HG03442 (cell line): ENCODE results near the gene ACTR2.
"Not testable (repeated sequence)": the region's sequence is repeated elsewhere in the genome, so short reads cannot be mapped to it uniquely, and the experiment has no call there.

Experiments
- ATAC-seq: cut with Tn5 transposase; IDR thresholded peaks from one replicate; pipeline ENCODE4 v1.9.1; 2021; ENCODE audit warnings: mild to moderate bottlenecking, moderate library complexity; ENCODE audit not compliant: unreplicated experiment

Gene ACTR2

DNA sequence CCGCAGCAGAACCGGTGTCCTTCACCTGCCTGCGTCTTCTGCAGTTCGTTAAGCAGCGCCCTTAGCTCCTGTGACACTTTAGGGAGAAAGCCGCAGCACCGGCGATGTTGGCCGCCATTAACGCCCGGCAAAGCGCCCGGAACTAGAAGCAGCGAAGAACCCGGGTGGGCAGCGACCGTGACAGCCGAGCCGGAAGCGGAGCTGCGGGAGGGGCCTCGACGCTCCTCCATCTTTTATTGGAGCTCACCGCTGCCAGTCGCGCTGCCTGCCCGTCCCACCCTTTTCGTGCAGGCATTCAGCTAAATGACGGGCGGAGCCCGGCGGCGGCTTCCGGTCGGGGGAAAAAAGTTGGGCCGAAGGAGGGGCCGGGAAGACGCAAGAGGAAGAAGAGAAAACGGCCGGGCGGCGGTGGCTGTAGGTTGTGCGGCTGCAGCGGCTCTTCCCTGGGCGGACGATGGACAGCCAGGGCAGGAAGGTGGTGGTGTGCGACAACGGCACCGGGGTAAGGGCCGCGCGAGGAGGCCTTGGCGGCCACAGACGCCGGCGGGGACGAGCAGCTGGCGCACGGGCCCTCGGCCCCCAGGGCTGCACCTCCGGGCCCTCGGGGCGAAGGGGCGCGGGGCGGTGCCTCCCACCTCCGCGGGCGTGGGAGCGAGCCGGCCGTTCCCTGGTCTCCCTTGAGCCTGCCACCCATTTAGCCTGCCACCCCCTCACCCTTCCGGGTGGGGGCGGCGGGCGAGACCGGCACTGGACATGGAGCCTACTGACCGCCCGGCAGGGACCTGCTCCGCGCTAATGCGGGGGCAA is at the start of gene ACTR2:
Gene ACTR2, plus strand, starts transcription at position 376 of the 807 bp plus-strand sequence. Its CDS starts 79 bp downstream, at position 455.
- ATAC-seq: peak; percentile 88

DNA sequence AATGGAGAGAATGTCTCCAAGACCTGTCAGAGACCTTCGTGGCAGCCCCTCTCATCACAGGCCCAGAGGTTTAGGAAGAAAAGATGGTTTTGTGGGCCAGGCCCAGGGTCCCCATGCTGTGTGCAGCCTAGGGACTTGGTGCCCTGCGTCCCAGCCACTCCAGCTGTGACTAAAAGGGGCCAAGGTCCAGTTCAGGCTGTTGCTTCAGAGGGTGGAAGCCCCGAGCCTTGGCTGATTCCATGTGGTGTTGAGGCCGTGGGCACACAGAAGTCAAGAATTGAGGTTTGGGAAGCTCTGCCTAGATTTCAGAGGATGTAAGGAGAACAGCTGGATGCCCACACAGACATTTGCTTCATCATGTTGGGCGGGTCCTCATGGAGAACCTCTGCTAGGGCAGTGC is 45.1 kb upstream of the ACTR2 start:
- no peak for ATAC-seq

DNA sequence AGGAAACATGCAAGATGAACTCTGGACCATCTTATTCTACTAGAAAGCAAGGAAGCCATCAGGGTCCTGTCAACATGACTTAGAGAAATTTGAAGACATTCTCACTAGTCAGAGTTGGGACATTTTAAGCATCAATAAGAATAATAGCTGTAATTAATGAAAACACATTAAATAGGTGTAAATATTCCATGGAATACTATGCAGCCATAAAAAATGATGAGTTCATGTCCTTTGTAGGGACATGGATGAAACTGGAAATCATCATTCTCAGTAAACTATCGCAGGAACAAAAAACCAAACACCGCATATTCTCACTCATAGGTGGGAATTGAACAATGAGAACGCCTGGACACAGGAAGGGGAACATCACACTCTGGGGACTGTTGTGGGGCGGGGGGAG is 44.2 kb upstream of the ACTR2 start:
- ATAC-seq: not testable (repeated sequence)

DNA sequence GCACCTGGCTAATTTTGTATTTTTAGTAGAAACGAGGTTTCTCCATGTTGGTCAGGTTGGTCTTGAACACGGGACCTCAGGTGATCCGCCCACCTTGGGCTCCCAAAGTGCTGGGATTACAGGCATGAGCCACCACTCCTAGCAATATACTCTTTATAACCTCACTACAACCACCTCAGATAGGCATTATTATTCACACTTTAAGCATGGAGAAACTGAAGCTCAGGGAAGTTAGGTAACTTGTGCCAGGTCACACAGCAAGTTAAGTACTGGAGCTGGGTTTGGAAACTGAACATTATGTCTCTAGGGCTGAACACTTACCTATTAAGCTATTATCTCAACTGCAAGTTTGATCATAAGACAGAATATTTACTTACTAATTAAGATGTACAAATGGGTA is 42.6 kb upstream of the ACTR2 start:
- ATAC-seq: no peak

DNA sequence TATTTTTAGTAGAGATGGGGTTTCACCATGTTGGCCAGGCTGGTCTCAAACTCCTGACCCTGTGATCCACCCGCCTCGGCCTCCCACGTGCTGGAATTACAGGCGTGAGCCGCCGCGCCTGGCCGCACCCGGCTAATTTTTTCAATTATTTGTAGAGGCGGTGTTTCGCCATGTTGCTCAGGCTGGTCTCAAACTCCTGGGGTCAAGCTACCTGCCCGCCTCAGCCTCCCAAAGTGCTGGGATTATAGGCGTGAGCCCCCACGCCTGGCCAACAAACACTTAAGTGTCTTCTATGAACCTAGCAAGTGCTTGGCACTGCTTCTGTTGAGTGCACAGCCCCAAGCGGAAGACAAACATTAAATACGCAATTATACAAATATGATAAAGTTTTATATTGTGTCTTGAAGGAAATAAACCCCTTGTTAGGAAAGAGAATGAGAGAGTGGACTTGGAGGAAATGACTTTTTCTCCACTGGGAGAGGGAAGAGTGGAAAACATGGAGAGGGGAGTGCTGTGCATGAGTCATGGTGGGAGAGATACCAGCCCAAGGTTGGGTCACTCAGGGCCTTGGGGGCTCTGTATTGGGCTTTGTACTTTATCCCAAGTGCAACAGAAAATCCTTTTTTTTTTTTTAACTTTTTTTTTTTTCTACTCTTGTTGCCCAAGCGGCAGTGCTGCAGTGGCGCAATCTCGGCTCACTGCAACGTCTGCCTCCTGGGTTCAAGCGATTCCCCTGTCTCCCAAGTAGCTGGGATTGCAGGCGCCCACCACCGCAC is 41.4 kb upstream of the ACTR2 start:
- no peak for ATAC-seq

DNA sequence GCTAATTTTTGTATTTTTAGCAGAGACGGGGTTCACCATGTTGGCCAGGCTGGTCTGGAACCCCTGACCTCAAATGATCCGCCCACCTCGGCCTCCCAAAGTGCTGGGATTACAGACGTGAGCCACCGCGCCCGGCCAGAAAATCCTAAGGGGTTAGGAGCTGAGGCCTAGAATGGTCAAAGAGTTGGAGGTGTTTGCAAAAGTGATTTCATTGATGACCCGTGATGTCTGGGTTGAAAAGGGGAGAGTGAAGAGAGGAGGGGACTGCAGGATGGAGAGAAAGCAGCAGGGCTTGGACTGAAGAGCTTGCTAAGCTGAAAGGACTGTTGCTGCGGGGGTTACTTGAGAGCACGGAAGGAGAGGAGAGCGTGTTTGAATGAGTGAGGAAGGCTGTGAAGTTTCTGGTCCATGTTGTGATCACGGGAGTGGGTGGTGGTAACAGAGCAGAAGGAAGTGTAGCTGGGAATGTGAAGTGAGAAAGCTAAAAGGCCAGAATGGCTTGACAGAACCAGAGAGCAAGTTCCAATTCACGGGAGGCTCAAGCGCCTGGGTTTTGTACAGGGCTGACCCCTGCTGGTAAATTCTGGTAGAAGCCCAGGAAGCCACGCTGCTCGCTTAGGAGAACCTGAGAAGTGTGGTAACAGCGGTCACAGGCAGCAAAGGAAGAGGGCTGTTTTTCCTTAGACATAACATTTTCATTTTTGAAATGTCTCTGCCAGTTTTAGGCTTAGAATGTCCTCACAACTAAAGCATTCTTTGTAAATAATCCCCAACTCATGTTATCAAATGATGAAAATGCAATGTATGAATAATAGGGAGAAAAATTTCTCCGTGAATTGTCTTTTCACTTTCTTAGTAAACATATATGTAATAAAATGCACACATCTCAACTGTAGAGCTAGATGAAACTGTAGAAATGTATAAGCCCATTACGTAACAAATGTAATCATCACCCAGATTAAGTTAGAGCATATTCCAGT is 40.5 kb upstream of the ACTR2 start:
- peak; percentile 83 for ATAC-seq

DNA sequence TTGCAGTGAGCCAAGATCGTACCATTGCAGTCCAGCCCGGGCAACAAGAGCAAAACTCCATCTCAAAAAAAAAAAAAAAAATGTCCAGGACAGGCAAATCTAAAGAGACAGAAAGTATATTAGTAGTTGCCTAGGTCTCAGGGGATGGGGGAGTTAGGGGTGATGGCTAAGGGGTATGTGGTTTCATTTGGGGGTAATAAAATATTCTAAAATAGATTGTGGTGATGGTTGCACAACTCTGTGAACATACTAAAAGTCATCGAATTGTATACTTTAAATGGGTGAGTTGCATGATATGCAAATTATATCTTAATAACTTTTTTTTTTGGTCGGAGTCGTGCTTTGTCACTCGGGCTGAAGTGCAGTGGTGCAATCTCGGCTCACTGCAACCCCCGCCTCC is 34.2 kb upstream of the ACTR2 start:
- no peak for ATAC-seq

DNA sequence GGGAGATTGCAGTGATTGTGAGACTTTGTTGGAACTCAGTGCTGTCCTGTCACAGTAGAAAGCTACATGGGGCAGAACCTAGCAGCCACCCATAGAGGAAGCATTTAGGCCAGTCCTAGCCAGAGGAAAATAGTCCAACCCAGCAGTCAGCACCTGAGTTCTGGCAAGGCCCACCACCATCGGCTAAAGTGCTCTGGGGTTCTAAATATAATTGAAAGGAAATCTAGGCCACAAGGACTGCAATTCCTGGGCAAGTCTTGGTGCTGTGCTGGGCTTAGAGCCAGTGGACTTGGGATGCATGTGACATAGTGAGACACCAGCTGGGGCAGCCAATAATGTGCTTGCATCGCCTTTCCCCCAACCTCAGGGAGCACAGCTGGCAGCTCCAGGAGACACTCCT is 28.9 kb upstream of the ACTR2 start:
- no peak for ATAC-seq

DNA sequence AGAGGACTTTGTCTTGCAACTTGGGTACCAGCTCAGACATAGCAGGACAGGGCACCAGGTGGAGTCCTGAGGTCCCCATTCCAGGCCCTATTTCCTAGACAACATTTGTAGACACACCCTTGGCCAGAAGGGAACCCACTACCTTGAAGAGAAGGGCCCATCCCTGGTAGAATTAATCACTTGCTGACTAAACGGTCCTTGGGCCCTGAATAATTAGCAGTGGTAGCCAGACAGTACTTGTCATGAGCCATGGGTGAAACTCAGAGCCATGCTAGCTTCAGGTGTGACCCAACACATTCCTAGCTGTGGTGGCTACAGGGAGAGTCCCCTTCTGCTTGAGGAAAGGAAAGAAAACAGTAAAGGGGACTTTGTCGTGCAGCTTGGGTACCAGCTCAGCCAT is 28.5 kb upstream of the ACTR2 start:
- no peak for ATAC-seq

DNA sequence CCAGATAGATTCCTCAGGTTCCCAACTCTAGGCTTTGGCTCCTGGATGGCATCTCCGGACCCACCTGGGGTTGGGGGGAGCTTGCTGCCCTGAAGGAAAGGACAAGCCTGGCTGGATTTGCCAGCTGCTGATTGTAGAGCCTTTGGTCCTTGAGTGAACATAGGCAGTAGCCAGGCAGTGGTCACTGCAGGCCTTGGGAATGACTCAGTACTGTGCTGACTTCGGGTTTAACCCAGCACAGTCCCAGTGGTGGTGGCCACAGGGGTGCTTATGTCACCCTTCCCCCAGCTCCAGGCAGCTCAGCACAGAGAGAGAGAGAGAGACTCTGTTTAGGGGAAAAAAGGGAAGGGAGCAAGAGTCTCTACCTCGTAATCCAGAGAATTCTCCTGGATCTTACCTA is 27.7 kb upstream of the ACTR2 start:
- ATAC-seq: no peak

DNA sequence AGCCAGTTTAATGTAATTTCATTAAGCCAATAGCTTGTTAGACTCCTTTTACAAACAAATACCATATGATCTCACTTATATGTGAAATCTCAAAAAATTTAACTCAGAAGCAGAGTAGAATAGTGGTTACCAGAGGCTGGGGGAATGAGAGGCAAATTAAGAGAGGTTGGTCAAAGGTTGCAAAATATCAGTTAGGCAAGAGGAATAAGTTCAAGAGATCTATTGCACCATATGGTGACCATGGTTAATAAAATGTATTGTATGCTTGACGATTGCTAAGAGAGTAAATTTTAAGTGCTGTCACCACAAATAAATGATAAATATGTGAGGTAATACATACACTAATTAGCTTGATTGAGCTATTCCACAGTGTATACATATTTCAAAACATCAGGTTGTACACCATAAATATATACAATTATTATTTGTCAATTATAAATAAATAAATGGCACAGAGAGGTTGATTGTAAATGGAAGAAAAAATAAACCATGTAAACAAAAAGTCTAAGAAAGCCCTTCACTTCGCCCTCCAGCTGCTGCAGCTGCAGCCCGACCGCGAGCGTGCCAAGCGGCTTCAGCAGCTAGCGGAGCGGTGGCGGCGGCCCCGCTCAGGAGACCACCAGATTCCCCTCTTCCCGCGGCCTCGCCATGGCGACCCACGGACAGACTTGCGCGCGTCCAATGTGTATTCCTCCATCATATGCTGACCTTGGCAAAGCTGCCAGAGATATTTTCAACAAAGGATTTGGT is 23.0 kb upstream of the ACTR2 start:
- ATAC-seq: no peak

DNA sequence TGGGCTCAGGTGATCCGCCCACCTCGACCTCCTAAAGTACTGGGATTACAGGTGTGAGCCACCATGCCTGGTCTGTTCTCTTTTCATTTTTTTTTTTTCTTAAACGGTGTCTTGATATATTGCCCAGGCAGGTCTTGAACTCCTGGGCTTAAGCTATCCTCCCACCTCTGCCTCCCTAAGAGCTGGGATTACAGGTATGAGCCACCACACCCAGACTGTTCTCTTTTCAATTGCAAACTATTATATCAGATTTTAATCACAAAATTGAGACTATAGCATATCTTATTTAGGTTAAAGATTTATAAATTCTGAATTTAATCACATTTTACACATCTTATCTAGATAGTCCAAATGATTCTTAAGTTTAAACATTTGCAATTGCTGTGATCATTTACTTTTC is 15.5 kb upstream of the ACTR2 start:
- ATAC-seq: no peak

DNA sequence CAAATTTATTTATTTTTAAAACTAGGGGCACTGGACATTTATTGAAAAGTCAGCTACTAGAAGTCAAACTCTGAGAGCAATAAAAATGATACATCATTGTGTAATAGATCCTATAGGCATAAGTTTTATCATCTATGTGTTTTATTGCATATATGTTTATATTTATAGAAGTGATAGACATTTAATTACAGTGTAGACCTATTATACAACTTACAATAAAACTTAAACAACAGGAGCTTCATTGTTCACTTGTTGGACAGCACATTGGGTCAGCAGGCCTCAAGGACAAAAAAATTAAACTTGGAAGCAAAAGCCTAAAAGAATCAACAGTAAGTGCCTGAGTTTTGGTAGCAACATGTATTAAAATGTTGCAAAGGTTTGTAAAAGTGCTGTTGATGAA is 15.0 kb upstream of the ACTR2 start:
- no peak for ATAC-seq

DNA sequence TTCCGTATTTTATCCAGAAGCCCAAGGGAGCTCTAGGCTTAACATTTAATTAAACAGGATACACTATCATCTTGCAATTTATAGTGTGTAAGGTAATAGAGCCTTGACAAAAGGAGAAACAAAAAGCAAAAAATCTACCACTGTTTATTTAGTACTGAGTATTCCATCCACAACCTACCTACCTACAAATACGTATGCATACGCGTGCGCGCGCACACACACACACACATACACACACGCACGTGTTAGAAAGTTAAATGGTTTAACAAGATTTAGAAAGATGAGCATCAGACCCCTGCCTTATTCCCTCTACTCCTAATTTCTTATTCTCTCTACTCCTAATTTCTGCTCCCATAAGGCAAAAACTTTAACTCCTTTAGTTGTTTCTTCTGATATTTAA is 14.6 kb upstream of the ACTR2 start:
- ATAC-seq: no peak

DNA sequence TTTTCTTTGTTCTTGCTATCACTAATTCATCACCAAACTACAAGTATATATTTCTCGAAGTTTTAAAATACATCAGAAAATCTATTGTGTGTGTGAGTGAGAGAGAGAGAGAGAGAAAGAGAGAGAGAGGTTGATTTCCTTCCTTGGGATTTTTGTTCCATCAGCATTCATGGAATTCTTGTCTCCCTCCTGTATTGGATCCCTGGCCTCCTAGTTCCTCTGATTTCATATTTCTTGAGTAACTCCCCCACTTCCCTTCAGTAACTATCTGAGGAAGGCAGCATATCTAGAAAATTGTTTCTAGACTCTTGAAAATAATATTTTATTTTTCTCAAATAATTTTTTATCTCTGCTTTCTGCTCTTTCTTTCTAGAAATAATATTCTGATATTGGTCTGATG is 13.3 kb upstream of the ACTR2 start:
- no peak for ATAC-seq

DNA sequence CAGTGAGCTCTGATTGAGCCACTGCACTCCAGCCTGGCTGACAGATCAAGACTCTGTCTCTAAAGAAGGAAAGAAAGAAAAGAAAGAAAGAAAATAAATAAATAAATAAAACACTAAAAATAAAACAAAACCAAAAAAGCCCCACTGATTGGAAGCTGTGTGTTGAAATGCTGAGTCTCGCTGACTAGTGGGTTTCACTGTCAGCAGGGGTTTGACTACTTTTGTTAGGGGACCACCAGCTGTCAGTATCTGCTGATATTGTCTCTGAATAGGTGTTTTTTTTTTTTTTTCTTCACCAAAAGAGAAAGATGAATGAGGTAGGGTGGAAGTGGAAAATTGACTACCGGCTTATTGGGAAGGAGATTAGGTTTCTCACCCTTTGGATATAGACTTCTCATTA is 12.8 kb upstream of the ACTR2 start:
- ATAC-seq: no peak

DNA sequence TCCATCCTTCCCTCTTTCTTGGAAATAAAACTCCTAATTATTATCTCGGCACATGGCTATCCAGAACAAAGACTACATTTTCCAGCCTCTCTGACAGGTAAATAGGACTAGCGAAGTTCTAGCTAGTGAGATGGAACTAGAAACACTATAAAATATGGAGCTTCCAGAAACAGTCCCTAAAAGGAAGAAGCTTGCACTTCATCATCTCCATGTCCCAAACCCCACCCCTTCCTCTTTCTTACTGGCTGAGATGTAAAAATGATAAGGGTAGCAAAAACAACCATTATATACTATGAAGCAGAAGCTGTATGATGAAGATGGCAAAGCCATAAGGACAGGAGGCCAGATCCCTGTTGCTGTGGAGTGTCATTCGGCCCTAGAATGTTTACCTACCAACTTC is 11.7 kb upstream of the ACTR2 start:
- no peak for ATAC-seq

DNA sequence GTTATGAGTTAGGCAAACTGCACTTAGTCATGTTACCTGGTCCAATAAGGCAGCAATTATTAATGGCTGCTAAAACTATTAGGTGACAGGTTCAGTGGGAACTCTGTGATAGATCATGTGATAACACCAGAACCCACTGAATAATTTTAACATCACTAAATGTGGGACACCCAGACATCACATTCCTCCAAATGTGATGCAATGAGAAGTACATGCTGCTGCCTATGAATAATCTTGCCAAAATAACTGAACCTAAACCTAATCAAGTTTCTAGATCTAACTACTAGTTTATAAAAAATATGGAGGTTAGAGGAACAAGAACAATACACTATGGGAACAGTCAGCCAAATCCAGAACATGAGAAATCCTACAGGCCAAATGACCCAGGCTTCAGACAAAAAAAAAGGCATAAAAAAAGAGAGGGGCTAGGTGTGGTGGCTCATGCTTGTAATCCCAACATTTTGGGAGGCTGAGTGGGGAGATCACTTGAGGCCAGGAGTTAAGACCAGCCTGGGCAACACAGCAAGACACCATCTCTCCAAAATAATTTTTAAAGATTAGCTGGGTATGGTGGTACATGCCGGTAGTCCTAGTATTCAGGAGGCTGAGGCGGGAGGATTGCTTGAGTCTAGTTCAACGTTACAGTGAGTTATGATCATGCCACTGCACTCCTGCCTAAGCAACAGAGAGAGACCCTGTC is 7.0 kb upstream of the ACTR2 start:
- no peak for ATAC-seq

DNA sequence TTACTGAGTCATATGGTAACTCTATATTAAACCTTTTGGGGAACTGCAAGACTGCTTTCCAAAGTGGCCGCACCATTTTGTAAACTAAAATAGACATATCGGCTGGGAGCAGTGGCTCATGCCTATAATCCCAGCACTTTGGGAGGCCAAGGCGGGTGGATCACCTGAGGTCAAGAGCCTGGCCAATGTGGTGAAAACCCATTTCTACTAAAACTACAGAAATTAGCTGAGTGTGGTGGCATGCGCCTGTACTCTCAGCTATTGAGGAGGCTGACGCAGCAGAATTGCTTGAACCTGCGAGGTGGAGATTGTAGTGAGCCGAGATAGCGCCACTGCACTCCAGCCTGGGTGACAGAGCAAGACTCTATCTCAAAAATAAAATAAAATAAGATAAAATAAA is 6.4 kb upstream of the ACTR2 start:
- not testable (repeated sequence) for ATAC-seq

DNA sequence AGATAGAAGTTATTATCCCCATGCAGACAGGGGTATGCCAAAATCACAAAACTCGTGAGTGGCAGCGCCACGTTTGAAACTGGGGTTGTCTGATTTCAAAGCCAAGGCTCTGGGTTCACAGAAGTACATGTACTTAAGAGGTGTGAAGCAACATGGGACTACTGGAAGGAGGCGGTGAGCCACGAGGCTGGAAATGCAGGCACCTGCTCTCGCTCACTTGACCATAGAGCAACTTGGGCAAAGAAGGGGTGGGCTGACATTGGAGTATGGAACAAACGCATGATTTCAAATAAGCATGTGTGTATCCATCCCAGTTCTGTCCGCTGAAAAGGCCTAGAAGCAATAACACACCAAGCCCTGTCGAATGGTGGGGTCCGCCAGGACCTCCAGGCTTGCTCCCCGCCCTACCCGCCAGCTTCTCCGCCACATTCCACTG is 593 bp upstream of the ACTR2 start:
- ATAC-seq: peak; percentile 14
